B cell (primary cell): ENCODE measurements around the gene PRTFDC1.
"Not testable (repeated sequence)": the region's sequence is repeated elsewhere in the genome, so short reads cannot be mapped to it uniquely, and the experiment has no call there.

Experiments used
- CTCF ChIP-seq: fragments of 200-600 bp; IDR thresholded peaks from one replicate; pipeline ENCODE4 v1.8.0; 2022; ENCODE audit warnings: antibody characterized with exemption, mild to moderate bottlenecking
- EZH2 ChIP-seq: IDR thresholded peaks from 2 replicates; pipeline ENCODE4 v1.6.1; 2012; ENCODE audit warnings: borderline replicate concordance, low read depth, mild to moderate bottlenecking, moderate library complexity, low read length; ENCODE audit not compliant: insufficient read depth, poor library complexity, severe bottlenecking

DNA sequence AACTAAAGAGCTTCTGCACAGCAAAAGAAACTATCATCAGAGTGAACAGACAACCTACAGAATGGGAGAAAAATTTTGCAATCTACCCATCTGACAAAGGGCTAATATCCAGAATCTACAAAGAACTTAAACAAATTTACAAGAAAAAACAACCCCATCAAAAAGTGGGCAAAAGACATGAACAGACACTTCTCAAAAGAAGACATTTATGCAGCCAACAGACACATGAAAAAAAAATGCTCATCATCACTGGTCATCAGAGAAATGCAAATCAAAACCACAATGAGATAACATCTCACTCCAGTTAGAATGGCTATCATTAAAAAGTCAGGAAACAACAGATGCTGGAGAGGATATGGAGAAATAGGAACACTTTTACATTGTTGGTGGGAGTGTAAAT, 27.9 kb downstream of the PRTFDC1 start:
- TF ChIP-seq CTCF, EZH2: not testable (repeated sequence)
